Inflammatory macrophage treated with lipopolysaccharide for 1 hour (primary cell): ENCODE measurements around the gene ISL1.

ENCODE experiments used
- DNase-seq, 2 donors: peaks; one replicate each; pipeline ENCODE4 v3.0.0-alpha.2; 2020 to 2022

ISL1 gene

DNA sequence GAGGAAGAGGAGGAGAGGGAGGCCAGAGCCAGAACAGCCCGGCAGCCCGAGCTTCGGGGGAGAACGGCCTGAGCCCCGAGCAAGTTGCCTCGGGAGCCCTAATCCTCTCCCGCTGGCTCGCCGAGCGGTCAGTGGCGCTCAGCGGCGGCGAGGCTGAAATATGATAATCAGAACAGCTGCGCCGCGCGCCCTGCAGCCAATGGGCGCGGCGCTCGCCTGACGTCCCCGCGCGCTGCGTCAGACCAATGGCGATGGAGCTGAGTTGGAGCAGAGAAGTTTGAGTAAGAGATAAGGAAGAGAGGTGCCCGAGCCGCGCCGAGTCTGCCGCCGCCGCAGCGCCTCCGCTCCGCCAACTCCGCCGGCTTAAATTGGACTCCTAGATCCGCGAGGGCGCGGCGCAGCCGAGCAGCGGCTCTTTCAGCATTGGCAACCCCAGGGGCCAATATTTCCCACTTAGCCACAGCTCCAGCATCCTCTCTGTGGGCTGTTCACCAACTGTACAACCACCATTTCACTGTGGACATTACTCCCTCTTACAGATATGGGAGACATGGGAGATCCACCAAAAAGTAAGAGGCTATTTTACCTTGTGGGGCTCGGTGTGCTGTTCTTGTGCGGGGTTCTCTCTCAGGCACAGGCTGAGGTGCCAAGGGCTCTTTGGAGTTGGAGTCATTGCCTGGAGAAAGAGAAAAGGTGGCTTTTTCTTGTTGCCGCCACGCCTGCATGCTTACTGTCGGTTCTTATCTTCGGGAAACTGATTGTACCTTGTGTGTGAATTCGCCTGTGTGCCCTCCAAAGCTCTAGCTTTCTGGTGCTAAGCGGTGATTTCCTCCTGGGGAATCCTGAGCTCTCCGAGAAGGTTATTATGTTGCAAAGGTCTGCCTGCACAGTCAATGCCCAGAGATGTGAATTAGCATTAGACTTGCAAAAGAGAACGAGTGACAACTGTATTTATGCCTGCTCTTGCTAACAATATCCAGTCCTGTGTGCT is at the start of gene ISL1:
Gene ISL1, plus strand, starts transcription at position 318 of the 991 bp plus-strand sequence. Its CDS starts 224 bp downstream, at position 542.
- no peak for DNase-seq

DNA sequence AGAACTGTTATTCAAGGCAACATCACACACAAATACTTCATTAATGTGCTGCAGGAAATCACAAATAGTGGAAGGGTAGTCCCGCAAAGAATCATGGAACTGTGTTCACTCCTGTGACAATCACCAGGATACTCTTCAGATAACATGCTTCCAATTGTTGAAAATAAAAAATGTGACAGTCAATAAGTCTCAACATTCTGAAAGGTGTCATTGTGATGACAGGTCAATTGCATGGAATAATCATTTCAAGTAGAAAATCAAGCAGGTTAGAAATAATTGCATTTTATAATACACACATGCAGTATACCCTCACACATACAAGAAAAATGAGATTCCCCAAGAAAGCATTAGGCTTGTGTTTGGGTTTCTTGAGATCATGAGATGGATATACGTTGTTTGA is 46.4 kb upstream of the ISL1 start:
- no peak for DNase-seq

DNA sequence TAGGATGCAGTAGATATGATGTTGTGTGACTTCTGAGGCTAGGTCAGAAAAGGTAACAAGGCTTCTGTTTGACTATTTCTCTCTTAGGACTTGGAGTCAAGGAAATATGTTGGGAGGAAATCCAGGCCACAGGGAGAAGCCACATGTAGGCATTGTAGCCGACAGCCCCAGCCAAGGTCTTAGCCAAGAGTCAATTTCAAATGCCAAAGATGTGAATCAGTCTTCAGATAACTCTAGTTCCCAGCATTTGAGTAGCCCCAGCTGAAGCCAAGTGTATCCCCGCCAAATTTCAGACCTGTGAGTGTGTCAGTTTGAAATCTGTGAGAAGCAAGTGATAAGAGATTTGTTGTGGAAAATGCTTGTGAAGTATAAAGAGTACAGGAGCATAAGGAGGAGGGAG is 38.1 kb upstream of the ISL1 start:
- no peak for DNase-seq

DNA sequence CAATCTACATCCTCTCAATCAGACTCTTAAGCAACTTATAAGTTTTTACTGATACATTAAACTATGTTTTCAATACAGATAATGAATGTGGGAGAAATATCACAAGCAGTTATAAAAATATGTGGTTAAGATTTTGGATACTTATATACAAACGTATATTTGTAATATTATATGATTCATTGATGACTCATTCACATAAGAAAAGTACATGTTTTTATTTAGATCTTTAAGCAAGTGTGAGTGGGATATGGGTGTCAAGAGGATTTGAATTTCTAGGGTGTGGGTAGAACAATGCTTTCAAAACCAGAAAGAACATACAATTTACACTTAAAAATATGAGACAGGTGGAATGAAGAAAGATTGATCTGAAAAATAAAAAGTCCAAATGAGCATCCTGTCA is 36.1 kb upstream of the ISL1 start:
- DNase-seq: no peak

DNA sequence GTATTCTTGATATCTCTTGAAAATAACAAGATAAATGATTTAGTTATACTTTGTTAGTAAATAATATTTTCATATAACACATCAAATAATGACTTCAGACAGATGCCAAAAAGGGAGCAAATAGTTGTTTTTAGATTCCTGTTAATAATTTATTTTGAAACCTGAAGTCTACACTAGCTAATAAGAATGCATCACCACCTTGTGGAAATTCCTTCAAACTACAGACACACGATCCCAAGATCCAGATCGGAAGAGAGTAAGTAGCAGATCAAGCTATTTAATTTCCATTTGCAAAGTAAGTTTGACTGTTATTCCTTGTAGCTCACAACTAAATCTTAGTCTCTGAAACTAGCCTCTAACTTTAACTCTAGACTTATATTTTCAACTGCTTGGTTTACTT is 35.5 kb upstream of the ISL1 start:
- DNase-seq: no peak

DNA sequence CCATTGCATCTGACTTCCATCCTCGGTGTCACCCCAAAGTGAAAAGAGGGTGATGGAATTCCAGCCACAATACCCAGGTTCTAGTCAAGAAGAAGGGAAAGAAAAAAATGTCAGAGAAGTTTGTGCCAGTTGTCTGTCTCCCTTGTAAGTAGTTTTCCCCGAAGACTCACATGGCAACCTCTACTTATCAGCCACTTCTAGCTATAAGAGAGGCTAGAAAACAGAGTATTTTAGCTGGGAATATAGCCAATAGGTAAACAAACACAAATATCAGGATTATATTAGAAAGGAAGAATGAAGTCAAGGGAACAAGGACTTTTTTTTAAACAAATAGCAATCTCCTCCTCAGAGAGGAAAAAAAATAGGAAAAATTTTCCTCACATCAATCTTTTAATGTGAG is 12.2 kb upstream of the ISL1 start:
- no peak for DNase-seq

DNA sequence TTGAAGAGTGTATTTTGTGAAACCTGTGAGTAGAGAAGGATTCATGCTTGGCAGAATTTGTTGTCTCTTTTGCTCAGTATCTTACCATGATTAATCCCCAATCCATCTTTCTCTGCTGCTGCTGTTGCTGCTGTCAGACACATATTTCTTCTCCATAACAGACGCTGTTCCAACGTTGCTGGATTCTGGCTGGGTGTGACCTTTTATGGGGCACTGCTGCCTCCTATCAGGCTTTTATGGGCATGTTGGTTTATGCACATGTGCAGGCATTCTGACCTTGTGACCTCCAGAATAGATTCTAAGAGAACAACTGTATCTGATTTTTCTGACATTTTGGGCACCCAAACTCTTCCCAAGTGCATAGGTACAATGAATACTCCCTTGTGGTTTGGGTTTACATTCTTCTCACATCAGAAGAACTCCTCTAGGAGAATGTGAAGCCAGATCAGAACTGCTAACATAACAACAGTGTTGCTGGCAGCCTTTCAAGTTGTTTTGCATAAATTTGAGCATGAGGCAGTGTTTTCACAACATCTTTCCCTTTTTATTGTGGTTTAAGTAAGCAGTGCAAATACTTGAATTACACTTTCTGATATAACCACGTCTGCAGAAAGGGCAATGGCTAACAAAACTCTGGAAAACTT is 9.2 kb upstream of the ISL1 start:
- DNase-seq: no peak

DNA sequence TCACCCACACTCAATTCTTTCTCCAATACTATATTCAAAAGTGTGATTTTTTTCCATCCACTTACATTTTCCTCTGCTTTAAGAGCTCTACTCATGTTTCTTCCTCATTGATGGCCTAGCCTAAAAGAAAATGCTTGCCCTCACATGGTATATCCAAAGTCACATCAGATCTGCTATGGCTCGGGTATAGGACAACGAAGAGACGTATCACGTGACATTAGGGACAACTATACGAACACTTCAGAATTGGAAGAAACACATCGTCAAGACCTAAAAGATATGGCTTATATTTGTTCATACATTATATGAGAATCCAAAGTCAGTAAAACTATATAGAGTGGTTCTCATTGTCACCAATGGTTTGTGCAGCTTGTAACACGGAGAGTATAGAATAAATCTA is 8.2 kb upstream of the ISL1 start:
- DNase-seq: no peak

DNA sequence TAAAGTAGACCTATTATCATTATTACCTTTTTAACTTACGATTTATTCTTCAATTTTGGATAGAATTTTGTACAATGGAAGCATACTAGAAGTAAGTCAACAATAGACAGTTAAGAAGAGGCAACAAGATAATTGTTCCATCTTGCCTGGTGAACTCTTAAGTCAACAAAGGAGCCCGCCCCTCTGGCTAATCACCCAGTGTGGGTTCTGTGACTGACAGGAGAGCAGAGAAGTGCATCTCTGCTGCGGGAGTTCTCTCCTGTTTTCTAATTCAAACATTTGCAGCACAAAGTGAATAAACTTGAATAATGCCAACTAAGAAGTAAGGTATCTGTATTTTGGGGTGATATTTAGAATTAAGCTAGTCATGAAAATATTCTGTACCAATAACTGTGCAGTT is 6.7 kb upstream of the ISL1 start:
- no peak for DNase-seq

DNA sequence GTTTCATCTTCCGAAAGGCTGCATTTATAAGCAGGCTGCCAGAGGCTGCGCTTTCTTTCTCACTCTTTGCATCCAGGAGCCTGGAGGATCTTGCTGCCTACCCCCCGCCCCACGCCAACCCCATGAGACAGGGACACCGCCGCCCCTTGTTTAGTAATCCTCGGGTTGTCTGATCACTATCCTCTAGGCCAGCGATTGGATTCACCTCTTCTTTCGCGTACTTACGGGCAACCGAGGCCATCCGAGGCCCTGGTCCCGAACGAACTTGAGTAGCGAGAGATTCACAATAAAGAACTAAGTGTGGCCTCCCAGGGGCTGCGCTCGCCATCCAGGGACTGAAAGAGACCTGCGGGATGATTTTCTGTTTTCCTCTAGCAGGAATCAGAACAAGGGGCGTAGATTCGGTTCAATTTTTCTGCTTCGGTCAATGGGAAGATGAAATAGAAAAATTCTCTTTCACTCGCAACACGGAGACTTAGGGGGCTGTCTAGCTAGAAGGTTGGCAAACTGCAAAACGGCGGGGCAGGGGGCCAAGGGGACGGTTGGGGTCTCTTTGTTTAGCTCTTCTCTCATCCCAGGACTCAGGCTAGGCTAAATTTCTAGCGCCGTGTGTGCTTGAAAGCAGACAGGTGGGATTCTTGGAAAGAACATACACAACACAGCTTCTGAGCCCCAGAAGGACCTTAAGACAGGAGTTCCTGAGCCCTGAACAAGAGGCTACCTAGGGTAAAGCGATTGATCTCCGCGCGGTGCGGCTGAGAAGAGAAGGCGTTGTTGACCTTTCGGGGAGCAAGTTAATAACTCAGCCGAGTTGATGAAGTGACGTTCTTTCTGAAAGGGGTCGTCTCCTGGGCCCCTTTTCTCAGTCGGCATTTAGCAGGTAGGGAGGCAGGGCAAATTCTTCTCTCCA is 5.8 kb upstream of the ISL1 start:
- no peak for DNase-seq

DNA sequence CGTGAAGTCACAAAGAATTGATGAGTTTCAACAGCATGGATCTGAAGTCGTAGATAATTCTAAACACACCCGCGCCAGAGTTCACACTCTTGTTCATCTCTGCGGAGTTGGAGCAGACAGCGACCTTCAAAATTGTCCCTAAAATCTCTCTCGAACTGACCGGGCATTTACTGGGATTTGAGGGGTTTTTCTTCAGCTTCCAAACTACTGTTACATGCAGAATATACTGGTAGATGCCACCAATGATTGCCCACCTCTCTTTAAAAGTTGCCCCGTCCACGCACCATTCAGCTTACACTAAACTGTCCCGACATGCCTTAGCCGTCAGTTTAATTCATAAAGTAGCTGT is 5.2 kb upstream of the ISL1 start:
- DNase-seq: no peak

DNA sequence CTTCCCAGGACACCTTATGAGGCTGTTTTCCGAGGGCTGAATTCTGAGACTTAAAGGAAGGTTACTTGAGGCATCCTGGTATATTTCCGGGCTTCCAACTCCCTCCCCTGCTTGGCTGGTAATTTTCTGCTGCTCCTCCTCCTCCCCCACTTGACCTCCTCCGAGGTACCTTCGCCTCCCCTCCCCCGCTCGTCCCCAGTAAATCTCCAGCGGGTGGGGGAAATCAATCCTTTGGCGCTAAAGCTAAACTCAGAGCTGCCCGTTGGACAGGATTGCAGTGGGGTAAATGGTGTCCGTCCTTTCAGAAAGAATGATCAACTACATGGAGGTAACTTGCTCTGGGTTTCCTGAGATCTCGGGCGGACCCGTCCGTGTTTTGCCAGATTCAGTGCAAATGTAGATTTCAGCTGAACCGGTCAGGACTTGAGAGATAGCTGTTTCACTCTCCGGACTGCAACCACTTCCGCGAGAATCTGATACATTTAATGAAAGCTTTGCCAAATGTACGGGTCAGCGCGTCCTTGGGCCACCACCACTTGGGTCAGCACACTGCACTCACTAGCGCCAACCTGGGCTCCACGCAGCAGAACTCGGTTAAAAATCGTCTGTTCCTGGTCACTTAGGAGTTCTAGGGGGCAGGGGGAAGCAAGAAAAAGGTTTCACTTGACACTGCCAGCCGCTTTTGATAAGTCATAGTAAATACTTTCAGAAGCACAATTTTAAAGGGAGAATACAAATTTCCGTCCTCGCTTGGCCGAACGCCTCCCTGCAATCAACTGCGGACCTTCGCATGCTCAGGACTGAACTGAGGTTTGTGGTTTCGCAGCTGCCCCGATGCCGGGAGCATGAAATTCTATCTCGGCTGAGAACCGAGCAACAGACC is 4.6 kb upstream of the ISL1 start:
- DNase-seq: no peak

DNA sequence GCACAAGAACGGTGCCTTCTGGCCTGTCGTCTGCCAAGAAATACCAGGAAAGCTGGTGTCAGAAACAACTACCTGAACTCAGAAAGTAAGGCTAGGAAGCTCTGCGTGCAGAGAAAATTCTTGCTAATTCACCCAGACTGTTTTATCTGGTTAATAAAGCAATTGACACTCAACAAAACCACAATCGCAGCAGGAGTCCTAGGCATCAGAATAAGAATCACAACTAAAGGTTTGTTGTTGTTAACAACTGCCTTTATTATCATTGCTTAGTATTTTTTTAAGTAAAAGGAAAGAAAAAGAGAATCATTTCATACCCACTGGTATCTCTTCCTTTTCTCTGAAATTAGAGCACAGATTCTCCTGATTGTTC is 3.9 kb upstream of the ISL1 start:
- DNase-seq: no peak

DNA sequence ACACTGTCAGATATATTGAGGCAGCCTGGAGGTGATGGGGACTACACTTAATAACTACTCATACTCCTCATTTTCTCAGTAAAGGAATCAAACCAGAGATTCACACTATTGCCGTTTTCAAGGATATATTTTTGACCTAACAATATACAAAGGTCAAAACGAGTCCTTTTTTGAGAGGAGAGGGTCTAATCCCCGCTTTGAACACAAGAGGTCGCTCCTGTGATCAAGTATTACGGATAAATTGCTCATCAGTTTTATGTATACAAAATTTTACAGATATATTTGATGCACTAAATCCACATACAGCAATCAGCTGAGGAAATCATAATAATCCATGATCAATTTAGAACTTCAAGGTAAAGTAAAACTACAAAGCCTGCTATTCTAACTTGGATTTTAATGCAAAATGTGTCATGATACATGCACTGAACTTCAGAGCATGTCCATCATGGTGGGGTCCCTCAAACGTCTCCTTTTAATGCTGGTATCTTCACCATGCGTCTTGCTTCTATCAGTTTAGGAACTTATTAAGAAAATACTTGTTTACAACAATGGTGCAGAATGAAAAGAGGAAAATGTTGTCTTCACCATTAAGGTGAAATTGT is 2.5 kb upstream of the ISL1 start:
- DNase-seq: peak in 1 of 2 donors; percentile 13

DNA sequence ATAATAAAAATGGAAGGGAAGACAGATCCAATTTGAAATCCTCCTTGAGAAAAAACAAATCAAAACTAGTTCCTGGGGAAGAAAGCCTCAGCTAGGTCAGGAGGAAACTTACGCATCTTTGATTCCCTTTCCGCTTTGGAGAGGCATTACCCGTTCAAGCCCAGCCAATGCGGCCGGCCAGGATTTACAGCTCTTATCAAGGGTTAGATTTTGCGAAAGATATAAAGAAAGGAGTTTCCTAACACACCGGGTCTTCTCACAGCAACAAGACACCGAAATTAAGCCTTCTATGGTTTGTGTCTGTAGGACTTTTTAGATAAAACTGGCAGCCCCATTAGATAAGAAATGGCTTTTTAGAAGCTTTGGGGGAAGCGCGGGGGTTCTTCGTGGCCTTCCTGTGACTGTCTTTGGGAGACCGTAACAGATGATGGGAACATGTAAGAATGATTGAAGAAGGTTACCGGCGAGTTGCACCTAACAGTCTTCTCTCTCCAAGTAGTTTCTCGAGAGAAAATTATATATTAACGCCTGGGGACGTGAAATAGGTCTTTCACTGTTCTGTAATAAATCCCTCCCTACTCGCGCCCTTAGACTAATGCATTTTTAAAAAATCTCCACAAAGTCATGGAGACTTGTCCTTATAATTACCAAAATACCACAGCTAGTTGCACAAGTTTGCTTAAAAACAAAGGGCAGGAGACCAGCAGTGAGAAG is 1.3 kb upstream of the ISL1 start:
- no peak for DNase-seq

DNA sequence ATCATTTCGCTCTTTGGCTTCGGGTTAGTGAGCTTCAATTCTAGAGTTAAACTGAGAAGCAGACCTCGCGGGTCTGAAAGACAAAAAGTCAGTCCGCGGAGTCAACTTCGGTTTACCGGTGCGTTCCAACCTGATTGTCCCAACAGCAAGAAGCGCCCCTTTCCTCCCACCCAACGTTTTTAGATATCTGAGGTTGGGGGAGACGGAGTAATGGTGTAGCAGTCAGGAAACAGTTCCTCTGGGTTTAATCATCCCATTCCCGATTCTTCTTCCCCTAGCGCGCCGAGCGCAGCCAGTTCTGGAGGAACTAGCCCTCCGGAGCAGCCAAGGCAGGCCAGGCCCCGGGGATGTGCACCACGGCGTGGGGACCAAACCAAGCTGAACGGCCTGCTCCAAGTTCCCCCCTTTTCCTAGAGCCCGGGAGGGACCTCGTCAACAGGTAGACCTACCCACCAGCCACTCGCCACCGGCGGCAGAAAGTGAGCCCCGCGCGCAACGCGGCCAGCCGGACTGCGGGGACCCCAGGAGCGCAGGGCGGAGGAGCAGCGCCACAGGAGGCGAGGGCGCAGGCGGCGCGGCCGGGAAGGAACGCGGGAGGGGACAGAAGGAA is 622 bp upstream of the ISL1 start:
- DNase-seq: no peak

DNA sequence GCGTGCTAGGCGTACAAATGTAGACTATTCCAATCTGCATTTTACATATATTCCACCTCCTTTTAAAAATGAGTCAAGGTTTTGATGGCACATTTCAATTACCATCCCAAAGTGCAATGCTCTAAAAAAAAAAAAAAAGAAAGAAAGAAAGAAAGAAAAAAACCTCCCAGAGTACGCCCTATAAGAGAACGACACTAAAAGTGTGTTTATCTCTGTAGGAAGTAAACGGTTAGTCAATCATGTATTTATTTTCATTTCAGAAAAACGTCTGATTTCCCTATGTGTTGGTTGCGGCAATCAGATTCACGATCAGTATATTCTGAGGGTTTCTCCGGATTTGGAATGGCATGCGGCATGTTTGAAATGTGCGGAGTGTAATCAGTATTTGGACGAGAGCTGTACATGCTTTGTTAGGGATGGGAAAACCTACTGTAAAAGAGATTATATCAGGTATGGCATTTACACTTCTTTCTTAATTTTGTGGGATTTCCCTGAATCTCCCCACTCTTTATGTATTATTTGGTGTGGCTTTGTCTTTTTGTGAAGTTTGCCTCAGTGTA is 1.1 kb downstream of the ISL1 start:
- DNase-seq: no peak

DNA sequence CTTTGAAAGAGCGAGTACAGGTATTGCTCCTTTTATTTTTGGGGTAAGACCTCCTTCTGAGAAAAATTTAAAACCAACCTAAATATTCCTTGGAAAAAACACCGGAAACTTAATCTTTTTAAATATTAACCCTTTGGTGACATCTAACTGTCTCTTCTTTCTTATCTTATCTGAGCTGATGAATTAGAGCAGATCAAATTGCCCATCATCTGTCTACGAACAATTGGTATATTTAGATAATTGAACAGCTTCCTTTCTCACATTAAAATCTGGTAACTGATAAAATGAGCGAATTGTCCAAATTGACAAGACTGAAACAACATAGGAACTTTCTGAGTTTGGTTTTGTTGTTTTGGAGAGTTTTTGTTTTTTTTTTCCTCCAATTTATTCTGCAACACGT is 2.0 kb downstream of the ISL1 start:
- no peak for DNase-seq

DNA sequence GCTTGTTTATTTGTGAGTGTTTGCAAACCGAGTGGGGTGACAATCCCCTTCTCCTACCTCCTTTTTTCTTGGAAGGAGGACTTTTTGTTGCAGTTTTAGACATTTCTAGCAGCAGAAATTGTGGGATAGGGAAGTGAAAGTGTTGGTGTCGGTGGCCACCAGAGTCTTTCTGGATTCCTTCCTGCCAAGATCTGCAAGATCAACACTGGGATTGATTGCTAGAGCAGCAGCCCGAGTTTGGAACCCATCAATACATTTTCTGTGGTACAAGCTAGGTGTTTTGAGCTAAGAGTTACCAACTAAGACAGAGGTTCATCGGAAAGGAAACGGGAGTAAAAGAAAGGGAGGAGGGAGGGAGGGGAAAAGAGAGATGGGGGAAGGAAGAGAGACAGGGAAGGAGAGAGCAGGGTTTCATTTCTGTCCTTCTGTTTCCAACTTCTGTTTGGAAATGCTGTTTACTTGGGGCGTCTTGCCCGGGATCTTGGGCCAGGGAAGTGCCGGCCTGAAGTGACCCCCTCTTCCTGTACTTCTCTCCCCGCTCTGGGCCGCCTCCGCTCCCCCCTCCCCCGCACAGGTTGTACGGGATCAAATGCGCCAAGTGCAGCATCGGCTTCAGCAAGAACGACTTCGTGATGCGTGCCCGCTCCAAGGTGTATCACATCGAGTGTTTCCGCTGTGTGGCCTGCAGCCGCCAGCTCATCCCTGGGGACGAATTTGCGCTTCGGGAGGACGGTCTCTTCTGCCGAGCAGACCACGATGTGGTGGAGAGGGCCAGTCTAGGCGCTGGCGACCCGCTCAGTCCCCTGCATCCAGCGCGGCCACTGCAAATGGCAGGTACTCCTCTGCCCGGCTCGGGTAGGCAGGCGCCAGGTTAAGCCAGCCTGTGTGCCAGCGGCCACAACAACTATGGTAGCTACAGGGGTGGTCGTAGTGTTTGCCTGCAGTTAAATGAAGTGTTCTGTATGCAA is 4.0 kb downstream of the ISL1 start:
- DNase-seq: no peak
